Thymus (tissue), 11 donors: ENCODE results near the gene ASXL1. TPM values are rescaled to one million over a fixed set of nuclear protein-coding genes. Genes with fewer than 3 reads are reported as not detected.
A peak's percentile ranks its signal among the peaks of the same experiment; 100 is the strongest.

ENCODE experiments used
- DNase-seq, 9 donors: peaks; one replicate each; pipeline ENCODE4 v3.0.0-alpha.2; 2013; ENCODE audit warnings: low spot score in 9 of 9, low read depth in 6 of 9, missing footprints in 1 of 9
- H3K27ac ChIP-seq, 2 donors: one replicate each; pipeline ENCODE4 v1.5.1; 2013; ENCODE audit warnings: control low read depth in 1 of 2, low read depth in 1 of 2, low read length in 1 of 2, mild to moderate bottlenecking in 1 of 2, moderate library complexity in 1 of 2
- H3K27me3 ChIP-seq, 2 donors: one replicate each; pipeline ENCODE4 v1.5.1; 2013; ENCODE audit warnings: low read length in 1 of 2; ENCODE audit not compliant: control insufficient read depth in 2 of 2, insufficient read depth in 1 of 2
- H3K36me3 ChIP-seq, 2 donors: one replicate each; pipeline ENCODE4 v1.5.1; 2013; ENCODE audit warnings: low read length in 1 of 2, mild to moderate bottlenecking in 1 of 2, moderate library complexity in 1 of 2; ENCODE audit not compliant: control insufficient read depth in 2 of 2, insufficient read depth in 2 of 2
- H3K4me1 ChIP-seq, 2 donors: one replicate each; pipeline ENCODE4 v1.5.1; 2013; ENCODE audit warnings: low read length in 2 of 2; ENCODE audit not compliant: control insufficient read depth in 2 of 2, insufficient read depth in 2 of 2
- H3K4me3 ChIP-seq, 2 donors: one replicate each; pipeline ENCODE4 v1.5.1; 2013; ENCODE audit warnings: low read length in 2 of 2, control low read depth in 1 of 2, mild to moderate bottlenecking in 1 of 2
- H3K9me3 ChIP-seq, 2 donors: one replicate each; pipeline ENCODE4 v1.5.1; 2013; ENCODE audit warnings: low read length in 1 of 2, mild to moderate bottlenecking in 1 of 2; ENCODE audit not compliant: control insufficient read depth in 2 of 2, insufficient read depth in 1 of 2
- WGBS: extraction: QIAGEN DNeasy Blood & Tissue Kit; methylation state at CpG from one replicate; pipeline ENCODE4 v1.1.7; 2013; 5-methylcytosine and 5-hydroxymethylcytosine counted together
- polyA plus RNA-seq: library from polyadenylated mRNA; stranded (reverse); fragments of 200-250 nt; gene quantifications from one replicate; pipeline ENCODE4 v1.2.3, GENCODE V29; 2013
- total RNA-seq: library from RNA; stranded (reverse); fragments of 120-200 nt; gene quantifications from one replicate; pipeline ENCODE4 v1.2.4, GENCODE V29; 2013
- donor health status: healthy.

The ASXL1 gene
- total and polyA plus RNA-seq, 2 donors = 34.8 to 40.0 TPM

DNA sequence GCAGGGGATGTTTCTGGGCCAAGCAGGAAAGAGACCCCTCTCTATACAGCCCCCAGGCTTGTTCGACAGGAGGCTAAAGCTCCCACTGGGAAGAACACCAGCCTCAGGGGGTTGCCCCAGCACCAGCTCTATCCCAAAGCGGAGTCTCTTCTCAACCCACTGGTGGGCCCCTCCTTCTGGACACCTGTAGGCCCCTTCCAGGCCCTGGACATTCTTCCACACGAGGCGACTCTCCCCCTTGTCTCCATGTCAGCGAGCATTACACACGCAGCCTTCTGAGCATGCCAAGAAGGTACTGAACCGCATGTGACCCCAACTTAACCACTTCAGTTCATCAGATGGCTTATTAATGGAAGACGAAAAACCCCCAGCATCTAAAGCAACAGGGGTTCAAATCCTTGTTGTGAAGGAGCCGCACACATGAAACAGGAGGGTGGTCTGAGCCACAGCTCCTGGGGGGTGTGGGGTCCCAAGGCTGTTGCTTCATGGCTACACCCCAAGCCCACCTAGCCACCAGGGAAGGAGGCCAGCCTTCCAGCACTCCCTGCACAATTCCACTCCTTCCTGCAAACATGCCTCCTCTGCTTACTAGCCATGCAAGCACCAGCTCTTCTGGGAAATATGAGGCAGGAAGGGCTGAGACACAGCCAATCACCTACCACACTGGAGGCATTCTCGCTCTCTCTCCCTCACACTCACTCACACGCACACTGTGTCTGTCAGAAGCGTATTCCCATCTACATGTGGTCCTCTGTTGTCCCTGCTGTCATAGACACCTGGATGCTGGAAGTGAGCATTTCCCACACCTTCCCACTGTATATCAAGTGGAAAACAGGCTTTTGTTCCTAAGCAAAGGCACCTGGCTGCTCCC is 122.5 kb downstream of the ASXL1 start:
- Histone ChIP-seq H3K36me3 (peaks cover 10 to 12% of the 10 kb centered on the region in 2 donors), H3K27ac (peak overlapping the region in 1 of 2 donors; percentile 60), H3K4me1 (peaks cover 33 to 79% of the 10 kb centered on the region in 2 donors), H3K9me3 (peaks cover 0 to 5% of the 10 kb centered on the region in 2 donors), H3K27me3 (peaks cover 0 to 5% of the 10 kb centered on the region in 2 donors), H3K4me3 (no peak overlapping the region)
- no peak for DNase-seq
- WGBS = 92% methylated on average over 12 of the region's 12 CpGs

DNA sequence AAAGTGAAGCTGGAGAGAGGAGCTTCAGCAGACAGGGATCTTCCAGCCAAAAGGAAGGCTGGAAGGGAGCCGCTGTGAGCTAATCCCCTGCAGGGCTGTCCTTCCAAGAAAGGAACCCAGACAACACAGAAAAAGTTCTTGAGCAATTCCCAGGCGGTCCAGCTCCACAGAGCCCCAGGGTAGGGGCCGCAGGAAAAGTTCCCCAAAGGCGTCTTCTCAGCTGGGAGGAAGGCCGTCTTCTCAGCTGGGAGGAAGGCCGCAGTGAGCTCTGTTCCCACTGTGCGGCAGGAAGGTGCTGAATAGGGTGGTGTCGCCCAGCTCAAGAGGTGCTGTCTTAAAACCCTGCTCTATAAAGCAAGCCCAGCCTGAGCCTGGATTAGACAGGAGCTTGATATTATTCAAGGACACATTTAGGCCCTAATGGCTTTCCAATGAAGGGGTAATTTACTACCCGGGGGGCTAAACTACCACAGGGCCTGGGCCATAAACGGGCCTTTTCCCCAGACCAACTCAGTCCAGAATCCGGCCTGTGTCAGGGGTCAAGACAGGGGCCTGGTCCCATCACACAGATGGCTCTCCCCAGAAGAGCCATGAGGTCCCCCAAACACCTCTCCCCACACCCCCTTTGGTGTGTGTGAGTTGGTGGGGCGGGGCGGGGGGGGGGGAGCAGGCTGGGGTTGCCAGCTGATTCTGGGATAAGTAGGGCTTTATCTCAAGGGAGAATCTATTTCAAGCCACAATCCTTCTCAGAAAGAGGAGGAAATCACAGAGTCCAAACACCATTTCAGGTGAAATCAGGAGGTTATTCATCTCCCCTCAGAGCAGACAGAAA is 123.4 kb downstream of the ASXL1 start:
- H3K27ac ChIP-seq = peak overlapping the region in 1 of 2 donors; percentile 17
- peaks cover 0 to 5% of the 10 kb centered on the region in 2 donors for H3K27me3 ChIP-seq
- no peaks in the 10 kb centered on the region for H3K9me3 ChIP-seq
- peaks cover 14 to 17% of the 10 kb centered on the region in 2 donors for H3K36me3 ChIP-seq
- 47% methylated on average over 13 of the region's 13 CpGs for WGBS
- H3K4me1 ChIP-seq = peaks cover 24 to 79% of the 10 kb centered on the region in 2 donors
- H3K4me3 ChIP-seq = peak overlapping the region in 1 of 2 donors; percentile 55
- DNase-seq = peak in 2 of 9 donors; percentile 21 to 33

DNA sequence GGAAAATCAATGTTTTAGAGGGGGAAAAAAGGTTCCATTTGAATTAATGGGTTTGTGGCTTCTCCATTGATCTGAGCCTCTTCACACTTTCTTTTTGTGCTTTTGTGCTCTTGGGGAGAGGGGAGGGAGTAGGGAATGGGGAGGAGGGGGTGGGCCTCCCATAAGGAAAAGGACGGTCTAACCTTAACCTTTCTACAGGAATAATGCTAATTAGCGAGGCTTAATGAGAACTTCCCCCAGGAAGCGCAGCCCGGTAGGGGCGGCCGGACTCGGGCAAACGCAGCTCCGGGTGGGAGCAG is 124.0 kb downstream of the ASXL1 start:
- no peaks in the 10 kb centered on the region for H3K9me3 ChIP-seq
- H3K27ac ChIP-seq = peak overlapping the region; percentile 36 to 55
- peaks cover 17 to 18% of the 10 kb centered on the region in 2 donors for H3K36me3 ChIP-seq
- H3K27me3 ChIP-seq = peaks cover 0 to 5% of the 10 kb centered on the region in 2 donors
- DNase-seq = no peak
- 13% methylated on average over 9 of the region's 9 CpGs for WGBS
- H3K4me3 ChIP-seq = peak overlapping the region; percentile 55 to 91
- H3K4me1 ChIP-seq = peaks cover 18 to 74% of the 10 kb centered on the region in 2 donors

DNA sequence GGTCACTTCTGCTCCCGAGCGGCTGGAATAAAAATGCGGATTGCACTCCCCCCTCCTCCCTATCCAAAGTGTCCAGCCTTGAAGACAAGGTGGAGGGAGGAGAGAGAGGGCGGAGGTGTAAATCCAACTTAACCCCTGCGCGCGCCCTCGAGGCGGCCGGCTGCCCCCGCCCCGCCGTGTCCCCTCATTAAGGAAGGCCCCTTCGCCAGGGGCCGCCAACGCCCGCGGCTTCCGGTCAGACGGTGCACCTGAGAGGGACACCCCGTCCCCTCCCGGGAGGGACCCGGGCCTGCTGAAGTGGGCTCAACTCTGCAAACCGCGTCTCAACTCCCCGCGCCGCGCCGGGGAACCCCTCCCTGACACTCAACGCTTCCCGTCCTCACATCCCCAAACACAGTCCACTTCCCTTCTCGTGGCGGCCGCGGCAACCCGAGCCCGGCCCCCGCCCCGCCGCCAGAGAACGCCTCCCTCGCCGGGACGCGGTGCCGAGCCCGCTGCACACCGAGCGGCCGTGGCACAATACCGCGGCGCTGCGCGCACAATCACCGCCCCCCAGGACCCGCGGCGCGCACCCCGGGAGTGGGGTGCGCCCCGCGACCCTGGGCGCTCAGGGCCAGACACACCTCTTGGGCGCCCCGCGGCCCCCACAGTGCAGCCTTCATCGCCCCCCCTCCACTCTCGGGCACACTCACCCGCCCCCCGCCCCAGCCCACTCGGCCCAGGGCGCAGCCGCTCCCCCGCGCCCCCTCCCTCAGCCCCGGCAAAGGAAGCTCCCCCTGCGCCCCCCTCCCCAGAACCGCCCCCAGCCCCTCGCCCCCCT is 124.5 kb downstream of the ASXL1 start:
- H3K4me3 ChIP-seq = peak overlapping the region; percentile 55 to 91
- WGBS = 2% methylated on average over 82 of the region's 82 CpGs
- H3K36me3 ChIP-seq = peaks cover 17 to 18% of the 10 kb centered on the region in 2 donors
- peaks cover 15 to 69% of the 10 kb centered on the region in 2 donors for H3K4me1 ChIP-seq
- H3K27me3 ChIP-seq = peaks cover 0 to 5% of the 10 kb centered on the region in 2 donors
- H3K27ac ChIP-seq = peak overlapping the region; percentile 55 to 77
- no peaks in the 10 kb centered on the region for H3K9me3 ChIP-seq
- peak in 3 of 9 donors; percentile 30 to 61 (median 42) for DNase-seq

DNA sequence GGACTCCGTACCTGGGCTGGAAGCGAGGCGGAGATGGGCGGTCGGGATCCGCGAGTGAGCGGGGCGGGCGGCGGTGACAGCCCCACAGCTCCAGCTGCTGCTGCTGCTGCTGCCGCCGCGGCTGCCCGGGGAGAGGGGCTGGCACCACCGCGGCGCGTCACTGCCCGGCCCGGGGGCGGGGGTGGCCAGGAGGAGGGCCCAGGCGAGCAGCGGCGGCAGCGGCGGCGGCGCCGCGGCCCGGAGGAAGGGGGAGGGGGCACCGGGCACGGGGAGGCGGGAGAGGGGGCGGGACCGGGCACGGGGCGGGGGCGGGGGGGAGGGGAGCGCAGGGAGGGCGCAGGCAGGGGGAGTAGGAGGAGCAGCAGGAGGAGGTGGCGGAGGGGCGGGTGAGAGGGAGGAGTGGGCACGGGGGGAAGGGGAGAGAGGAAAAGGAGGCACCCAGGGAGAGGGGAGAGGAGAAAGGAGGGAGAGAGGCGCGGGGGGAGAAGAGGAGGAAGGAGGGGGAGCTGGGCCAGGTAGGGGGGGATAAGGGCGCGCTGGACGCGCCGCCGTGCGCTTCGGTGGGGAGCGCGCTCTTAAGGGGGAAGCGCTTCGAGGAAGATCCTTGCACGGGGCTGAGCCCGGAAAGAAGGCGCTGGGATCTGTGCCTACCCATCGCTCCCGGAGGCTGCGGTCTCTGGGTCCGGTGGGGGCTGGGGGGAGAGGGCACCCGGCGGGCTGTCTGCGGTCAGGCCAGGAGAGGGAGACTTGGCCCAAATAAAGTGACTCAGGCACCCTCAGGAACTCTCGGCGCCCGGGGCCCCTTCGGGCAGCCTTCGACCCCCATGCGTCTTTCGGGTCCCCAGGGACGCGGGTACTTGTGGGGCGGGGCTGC is 125.5 kb downstream of the ASXL1 start:
- Histone ChIP-seq H3K27ac (peak overlapping the region; percentile 86 to 88), H3K4me3 (peak overlapping the region; percentile 65 to 91), H3K27me3 (peaks cover 0 to 5% of the 10 kb centered on the region in 2 donors), H3K36me3 (peaks cover 14 to 15% of the 10 kb centered on the region in 2 donors), H3K9me3 (no peaks in the 10 kb centered on the region), H3K4me1 (peaks cover 15 to 60% of the 10 kb centered on the region in 2 donors)
- peak in 6 of 9 donors; percentile 44 to 79 (median 62) for DNase-seq
- 2% methylated on average over 78 of the region's 79 CpGs for WGBS

DNA sequence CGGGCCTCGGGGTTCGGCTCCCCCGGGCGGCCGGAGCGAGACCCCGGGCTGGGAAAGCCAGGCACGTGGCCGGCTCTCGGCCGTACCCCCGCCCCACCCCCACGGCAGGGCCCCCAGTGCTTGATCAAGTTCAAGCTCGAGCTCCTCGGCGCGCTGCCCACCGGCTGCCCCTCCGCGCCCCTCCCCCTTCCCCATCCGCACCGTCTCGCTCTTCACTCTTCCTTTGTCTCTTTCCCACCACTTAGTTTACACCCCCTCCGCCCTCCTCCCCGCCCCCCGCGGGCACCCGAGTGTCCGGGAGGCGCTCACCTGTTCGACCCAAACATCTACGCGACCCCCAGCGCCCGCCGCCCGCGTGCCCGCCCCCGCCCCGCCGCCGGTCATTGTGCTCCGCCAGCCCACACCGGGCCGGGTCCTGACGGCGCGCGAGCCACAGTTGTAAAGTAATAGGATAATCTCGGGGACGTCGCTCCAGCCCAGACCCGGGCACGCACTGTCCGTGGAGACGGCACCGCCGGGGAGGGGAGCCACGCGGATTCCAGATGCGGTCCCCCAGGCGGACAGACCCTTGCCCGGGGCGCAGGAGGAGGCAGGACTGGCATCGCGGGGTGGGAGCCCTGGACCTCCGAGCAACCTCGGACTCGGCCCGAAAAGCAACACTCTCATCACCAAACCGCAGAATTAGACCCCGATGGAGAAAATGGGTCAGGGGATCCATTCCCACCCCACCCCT is 126.3 kb downstream of the ASXL1 start:
- H3K36me3 ChIP-seq = peaks cover 13 to 15% of the 10 kb centered on the region in 2 donors
- H3K4me1 ChIP-seq = peaks cover 15 to 53% of the 10 kb centered on the region in 2 donors
- peaks cover 0 to 5% of the 10 kb centered on the region in 2 donors for H3K27me3 ChIP-seq
- peaks cover 0 to 2% of the 10 kb centered on the region in 2 donors for H3K9me3 ChIP-seq
- WGBS = 1% methylated on average over 74 of the region's 74 CpGs
- DNase-seq = peak in 3 of 9 donors; percentile 22 to 53 (median 36)
- peak overlapping the region; percentile 86 to 88 for H3K27ac ChIP-seq
- H3K4me3 ChIP-seq = peak overlapping the region; percentile 65 to 91

DNA sequence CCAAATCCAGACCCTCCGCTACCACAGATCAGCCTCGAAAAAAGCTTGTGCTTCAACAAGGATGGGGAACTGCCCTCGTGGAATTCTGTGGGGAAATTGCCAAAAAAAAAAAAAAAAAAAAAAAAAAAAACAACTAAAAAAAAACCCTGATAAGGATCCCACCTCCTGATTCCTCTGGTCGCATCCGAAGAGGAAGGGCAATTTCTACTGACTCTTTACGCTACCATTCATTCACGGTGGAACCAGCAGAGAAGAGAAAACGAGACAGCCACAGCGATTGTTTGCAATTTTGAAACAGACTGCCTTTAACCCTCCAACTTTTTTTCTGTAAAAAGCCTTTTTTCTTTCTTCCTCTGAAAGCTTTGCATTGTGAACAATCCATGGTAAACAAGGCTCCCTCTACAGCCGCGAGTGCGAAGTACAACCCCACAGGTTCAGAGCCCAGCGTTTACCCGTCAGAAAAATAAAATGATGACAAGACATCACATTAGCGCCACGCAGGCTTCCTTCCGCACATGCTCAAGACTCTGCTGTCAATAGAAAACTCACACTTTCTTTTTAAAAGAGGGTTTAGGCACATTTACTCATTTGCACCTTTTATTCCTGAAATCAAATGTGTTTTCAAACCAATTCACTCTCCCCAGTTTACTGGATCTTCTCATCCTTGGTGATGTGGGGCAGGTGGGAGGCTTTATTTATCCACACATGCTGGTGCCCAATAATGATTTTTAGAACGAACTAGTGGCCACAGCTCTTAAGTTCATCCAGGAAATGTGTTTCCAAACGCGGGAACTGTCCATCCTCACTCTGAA is 127.0 kb downstream of the ASXL1 start:
- peaks cover 15 to 45% of the 10 kb centered on the region in 2 donors for H3K4me1 ChIP-seq
- peak overlapping the region; percentile 65 to 91 for H3K4me3 ChIP-seq
- peaks cover 0 to 5% of the 10 kb centered on the region in 2 donors for H3K27me3 ChIP-seq
- WGBS = 6% methylated on average over 20 of the region's 20 CpGs
- DNase-seq = peak; percentile 72 to 96 (median 86)
- H3K27ac ChIP-seq = peak overlapping the region; percentile 86 to 88
- peaks cover 13 to 15% of the 10 kb centered on the region in 2 donors for H3K36me3 ChIP-seq
- peaks cover 0 to 6% of the 10 kb centered on the region in 2 donors for H3K9me3 ChIP-seq
